Panc1 (cell line): ENCODE measurements around the gene TMC7.

ENCODE experiments used
- CTCF ChIP-seq: fragments of 450-650 bp; IDR thresholded peaks from 2 replicates; pipeline ENCODE4 v1.5.1; 2017; ENCODE audit warnings: mild to moderate bottlenecking
- POLR2AphosphoS5 ChIP-seq: IDR thresholded peaks from 2 replicates; pipeline ENCODE4 v1.6.1; 2012; ENCODE audit warnings: mild to moderate bottlenecking, low read depth, low read length, moderate library complexity
- REST ChIP-seq, 2 experiments: IDR thresholded peaks; 2 replicates each; pipeline ENCODE4 v1.6.1; 2011 to 2012; ENCODE audit warnings: low read depth in 2 of 2, control low read depth in 1 of 2, low read length in 1 of 2, mild to moderate bottlenecking in 1 of 2, moderate library complexity in 1 of 2; ENCODE audit not compliant: insufficient read depth in 1 of 2
- SIN3A ChIP-seq: IDR thresholded peaks from 2 replicates; pipeline ENCODE4 v1.6.1; 2012; ENCODE audit warnings: low read depth, mild to moderate bottlenecking, low read length, moderate library complexity, borderline replicate concordance; ENCODE audit not compliant: insufficient read depth
- TCF7L2 ChIP-seq: IDR thresholded peaks from 2 replicates; pipeline ENCODE4 v1.6.1; 2011; ENCODE audit warnings: mild to moderate bottlenecking, low read depth, low read length, inconsistent platforms

DNA sequence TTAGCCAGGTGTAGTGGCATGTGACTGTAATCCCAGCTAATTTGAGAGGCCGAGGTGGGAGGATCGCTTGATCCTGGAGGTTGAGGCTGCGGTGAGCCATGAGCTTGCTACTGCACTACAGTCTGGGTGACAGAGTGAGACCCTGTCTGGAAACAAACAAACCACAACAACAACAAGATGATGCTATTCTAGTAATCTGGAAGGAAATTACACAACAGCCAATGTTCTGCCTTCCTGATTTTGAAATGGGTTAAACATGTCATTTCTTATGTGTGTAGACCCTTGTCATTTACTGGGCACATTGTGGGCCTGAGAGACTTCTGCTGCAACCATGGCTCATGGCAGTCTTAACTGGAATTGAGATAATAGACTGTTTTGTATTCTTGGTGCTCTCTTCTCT is 89.6 kb downstream of the TMC7 start:
- TF ChIP-seq CTCF (no peak), REST (IDR thresholded peaks at IDR 0.05; ENCODE audit: insufficient read depth in 1 of 2, low read depth in 2 of 2, low read length in 1 of 2) (no peak), POLR2AphosphoS5 (no peak), TCF7L2 (no peak), SIN3A (no peak)
